ENCODE results near the gene OBP2A. TPM values are rescaled to one million over a fixed set of nuclear protein-coding genes. Genes with fewer than 3 reads are reported as not detected.
A peak's percentile ranks its signal among the peaks of the same experiment; 100 is the strongest.

Gene OBP2A
- total RNA-seq, 1 experiment from 2014 or later: not detected

DNA sequence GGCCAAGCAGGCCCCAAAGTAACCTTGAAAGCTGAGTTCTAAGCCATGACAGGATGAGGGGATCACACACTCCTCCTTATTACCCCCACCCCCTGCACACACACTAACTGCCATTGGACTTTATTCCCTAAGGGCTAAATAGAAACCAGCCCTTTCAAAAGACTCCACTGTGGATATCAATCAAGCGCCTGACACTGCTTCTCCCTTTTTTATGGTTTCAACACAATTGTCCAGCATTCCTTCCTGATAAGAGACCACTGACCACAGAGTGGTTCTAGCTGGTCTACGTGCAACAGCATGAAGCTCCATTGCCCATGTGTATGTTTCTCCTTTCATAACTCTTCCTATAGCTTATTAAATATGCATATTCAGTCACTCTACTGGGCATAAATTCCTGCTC lies 50.3 kb downstream of the OBP2A start:
- BruUV-seq (replicated peaks): no TSS peak
- ChIA-PET CTCF (no interaction called here), POLR2A (no interaction called here)
- Histone ChIP-seq H3K36me3 (ENCODE audit: control insufficient read depth, insufficient read depth, low read length) (no peaks in the 10 kb centered on the region), H3K4me1 (peaks cover 10% of the 10 kb centered on the region), H3K9me3 (no peaks in the 10 kb centered on the region; the same call in 1 of the 2 replicates), H3K4me3 (ENCODE audit: low read depth, low read length) (no peak overlapping the region), H3K27me3 (replicated peaks; ENCODE audit: control insufficient read depth, insufficient read depth, low read length) (no peaks in the 10 kb centered on the region)
- H3K4me3 Mint-ChIP-seq (ENCODE audit: unreplicated experiment): no peak overlapping the region
- no peaks in the 10 kb centered on the region for H3K36me3 Mint-ChIP-seq (ENCODE audit: insufficient read depth, unreplicated experiment)
- intact Hi-C loops (cut with micrococcal nuclease; ENCODE audit: unreplicated experiment): no loop called here
- peaks cover 9% of the 10 kb centered on the region for H3K9me3 Mint-ChIP-seq (ENCODE audit: unreplicated experiment)
- peaks cover 10% of the 10 kb centered on the region for H3K4me1 Mint-ChIP-seq (ENCODE audit: low read depth, unreplicated experiment)
- DNase-seq: peak; percentile 29 to 55
- H3K27me3 Mint-ChIP-seq (ENCODE audit: insufficient read depth, unreplicated experiment): no peaks in the 10 kb centered on the region
- TF ChIP-seq, protein P1, sequence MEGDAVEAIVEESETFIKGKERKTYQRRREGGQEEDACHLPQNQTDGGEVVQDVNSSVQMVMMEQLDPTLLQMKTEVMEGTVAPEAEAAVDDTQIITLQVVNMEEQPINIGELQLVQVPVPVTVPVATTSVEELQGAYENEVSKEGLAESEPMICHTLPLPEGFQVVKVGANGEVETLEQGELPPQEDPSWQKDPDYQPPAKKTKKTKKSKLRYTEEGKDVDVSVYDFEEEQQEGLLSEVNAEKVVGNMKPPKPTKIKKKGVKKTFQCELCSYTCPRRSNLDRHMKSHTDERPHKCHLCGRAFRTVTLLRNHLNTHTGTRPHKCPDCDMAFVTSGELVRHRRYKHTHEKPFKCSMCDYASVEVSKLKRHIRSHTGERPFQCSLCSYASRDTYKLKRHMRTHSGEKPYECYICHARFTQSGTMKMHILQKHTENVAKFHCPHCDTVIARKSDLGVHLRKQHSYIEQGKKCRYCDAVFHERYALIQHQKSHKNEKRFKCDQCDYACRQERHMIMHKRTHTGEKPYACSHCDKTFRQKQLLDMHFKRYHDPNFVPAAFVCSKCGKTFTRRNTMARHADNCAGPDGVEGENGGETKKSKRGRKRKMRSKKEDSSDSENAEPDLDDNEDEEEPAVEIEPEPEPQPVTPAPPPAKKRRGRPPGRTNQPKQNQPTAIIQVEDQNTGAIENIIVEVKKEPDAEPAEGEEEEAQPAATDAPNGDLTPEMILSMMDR (IDR thresholded peaks at IDR 0.05; ENCODE audit: insufficient read depth in 1 of 2, low read depth in 1 of 2, low read length in 1 of 2, severe bottlenecking in 1 of 2, unreplicated experiment in 1 of 2): no peak
- H3K27ac Mint-ChIP-seq (ENCODE audit: unreplicated experiment): peak overlapping the region; percentile 63

Other genes starting within 250 kb of the OBP2A start
- 23.7 and 24.3 TPM in 2 replicates for gene PPP1R26, start 66.3 kb upstream of the OBP2A start, total RNA-seq (2022)
- 65.5 and 66.9 TPM in 2 replicates for gene MRPS2, start 45.4 kb upstream of the OBP2A start, total RNA-seq (2022)
- gene LCN1, start 24.7 kb upstream of the OBP2A start, total RNA-seq (2022): not detected in 2 replicates
- not detected in 2 replicates for gene PAEP, start 15.6 kb downstream of the OBP2A start, total RNA-seq (2022)
- not detected in 2 replicates for gene GLT6D1, start 93.4 kb downstream of the OBP2A start, total RNA-seq (2022)
- gene LCN9, start 117.2 kb downstream of the OBP2A start, total RNA-seq (2022): not detected in 2 replicates
- 42.6 and 44.9 TPM in 2 replicates for gene SOHLH1, start 153.4 kb downstream of the OBP2A start, total RNA-seq (2022)
- 0.09 and 0.14 TPM in 2 replicates for gene KCNT1, start 156.1 kb downstream of the OBP2A start, total RNA-seq (2022)